ENCODE results near the gene LRRC28.

The LRRC28 gene

GRCh38 chr15:99412082-99412481 lies 160.8 kb downstream of the LRRC28 start:
- no peaks in the 10 kb centered on the region for H3K9me3 Mint-ChIP-seq
- peaks cover 11% of the 10 kb centered on the region for H3K27me3 Mint-ChIP-seq (ENCODE audit: low read depth, poor library complexity)
- TF ChIP-seq CTCF (IDR thresholded peaks at IDR 0.05), result no peak
- H3K27ac Mint-ChIP-seq, result no peak overlapping the region
- no peak for DNase-seq
- peaks cover 5% of the 10 kb centered on the region for H3K4me1 Mint-ChIP-seq
- H3K36me3 Mint-ChIP-seq (ENCODE audit: low read depth), result no peaks in the 10 kb centered on the region
- no peak overlapping the region for H3K4me3 Mint-ChIP-seq

- no peaks in the 10 kb centered on the region for H3K36me3 Mint-ChIP-seq (ENCODE audit: low read depth)
- H3K4me3 Mint-ChIP-seq, result no peak overlapping the region
- DNase-seq, result no peak
- peak overlapping the region; percentile 58 for H3K27ac Mint-ChIP-seq
- H3K9me3 Mint-ChIP-seq, result no peaks in the 10 kb centered on the region
- peaks cover 8% of the 10 kb centered on the region for H3K27me3 Mint-ChIP-seq (ENCODE audit: low read depth, poor library complexity)
- H3K4me1 Mint-ChIP-seq, result peaks cover 5% of the 10 kb centered on the region
- no peak for TF ChIP-seq CTCF (IDR thresholded peaks at IDR 0.05)
Observed at GRCh38 chr15:99412626-99413025, 161.3 kb downstream of the LRRC28 start.

GRCh38 chr15:99413955-99414754 lies 162.9 kb downstream of the LRRC28 start:
- peaks cover 7% of the 10 kb centered on the region for H3K27me3 Mint-ChIP-seq (ENCODE audit: low read depth, poor library complexity)

GRCh38 chr15:99414755-99415731 lies 163.8 kb downstream of the LRRC28 start:
- no peak overlapping the region for H3K4me3 Mint-ChIP-seq
- H3K36me3 Mint-ChIP-seq (ENCODE audit: low read depth), result no peaks in the 10 kb centered on the region
- H3K27ac Mint-ChIP-seq, result no peak overlapping the region
- no peak for TF ChIP-seq CTCF (IDR thresholded peaks at IDR 0.05)
- H3K9me3 Mint-ChIP-seq, result peaks cover 12% of the 10 kb centered on the region
- peaks cover 3% of the 10 kb centered on the region for H3K27me3 Mint-ChIP-seq (ENCODE audit: low read depth, poor library complexity)
- H3K4me1 Mint-ChIP-seq, result no peaks in the 10 kb centered on the region
- no peak for DNase-seq

More at GRCh38 chr15:99413955-99414754, 162.9 kb downstream of the LRRC28 start:
- DNase-seq, result no peak
- peaks cover 10% of the 10 kb centered on the region for H3K9me3 Mint-ChIP-seq
- H3K27ac Mint-ChIP-seq, result no peak overlapping the region
- H3K4me1 Mint-ChIP-seq, result peaks cover under 1% of the 10 kb centered on the region
- no peak for TF ChIP-seq CTCF (IDR thresholded peaks at IDR 0.05)
- H3K4me3 Mint-ChIP-seq, result no peak overlapping the region
- no peaks in the 10 kb centered on the region for H3K36me3 Mint-ChIP-seq (ENCODE audit: low read depth)

GRCh38 chr15:99416191-99417188 lies 165.2 kb downstream of the LRRC28 start:
- DNase-seq, result no peak
- H3K4me1 Mint-ChIP-seq, result peaks cover 11% of the 10 kb centered on the region
- H3K4me3 Mint-ChIP-seq, result no peak overlapping the region
- no peak overlapping the region for H3K27ac Mint-ChIP-seq
- H3K9me3 Mint-ChIP-seq, result peaks cover 25% of the 10 kb centered on the region
- no peak for TF ChIP-seq CTCF (IDR thresholded peaks at IDR 0.05)
- H3K27me3 Mint-ChIP-seq (ENCODE audit: low read depth, poor library complexity), result peaks cover 3% of the 10 kb centered on the region
- no peaks in the 10 kb centered on the region for H3K36me3 Mint-ChIP-seq (ENCODE audit: low read depth)
